IPS-NIHi7 (cell line): ENCODE measurements around the gene GPR160.

ENCODE experiments used
- DNase-seq: peaks from one replicate; pipeline ENCODE4 v3.0.0; 2012; ENCODE audit warnings: mixed read lengths; ENCODE audit errors: extremely low spot score

The GPR160 gene

DNA sequence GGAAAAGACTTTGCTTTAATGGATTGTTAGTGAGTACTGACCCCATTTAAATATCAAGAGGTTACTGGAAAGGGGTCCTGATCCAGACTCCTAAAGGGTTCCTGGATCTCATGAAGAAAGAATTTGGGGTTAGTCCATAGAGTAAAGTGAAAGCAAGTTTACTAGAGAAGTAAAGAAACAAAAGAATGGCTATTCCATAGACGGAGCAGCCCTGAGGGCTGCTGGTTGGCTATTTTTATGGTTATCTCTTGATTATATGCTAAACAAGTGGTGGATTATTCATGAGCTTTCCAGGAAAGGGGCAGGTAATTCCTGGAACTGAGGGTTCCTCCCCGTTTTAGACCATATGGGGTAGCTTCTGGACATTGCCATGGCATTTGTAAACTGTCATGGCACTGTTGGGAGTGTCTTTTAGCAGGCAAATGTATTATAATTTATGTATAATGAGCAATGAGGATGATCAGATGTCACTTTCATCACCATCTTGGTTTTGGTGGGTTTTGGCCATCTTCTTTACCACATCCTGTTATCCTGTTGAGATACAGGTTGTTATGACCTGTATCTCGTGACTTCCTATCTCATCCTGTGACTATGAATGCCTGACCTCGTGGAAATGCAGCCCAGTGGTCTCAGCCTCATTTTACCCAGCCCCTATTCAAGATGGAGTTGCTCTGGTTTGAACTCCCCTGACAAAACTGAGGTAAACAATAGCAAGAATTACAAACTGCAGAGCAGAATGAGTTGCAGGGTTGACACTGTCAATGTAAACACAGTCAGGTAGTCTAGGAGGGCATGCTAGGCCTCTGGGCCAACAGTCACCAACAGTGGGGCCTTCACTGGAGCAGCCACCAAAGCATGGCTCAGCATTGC lies 10.3 kb upstream of the GPR160 start:
- no peak for DNase-seq

GRCh38 chr3:170033489-170033888 lies 4.3 kb upstream of the GPR160 start:
- no peak for DNase-seq

DNA sequence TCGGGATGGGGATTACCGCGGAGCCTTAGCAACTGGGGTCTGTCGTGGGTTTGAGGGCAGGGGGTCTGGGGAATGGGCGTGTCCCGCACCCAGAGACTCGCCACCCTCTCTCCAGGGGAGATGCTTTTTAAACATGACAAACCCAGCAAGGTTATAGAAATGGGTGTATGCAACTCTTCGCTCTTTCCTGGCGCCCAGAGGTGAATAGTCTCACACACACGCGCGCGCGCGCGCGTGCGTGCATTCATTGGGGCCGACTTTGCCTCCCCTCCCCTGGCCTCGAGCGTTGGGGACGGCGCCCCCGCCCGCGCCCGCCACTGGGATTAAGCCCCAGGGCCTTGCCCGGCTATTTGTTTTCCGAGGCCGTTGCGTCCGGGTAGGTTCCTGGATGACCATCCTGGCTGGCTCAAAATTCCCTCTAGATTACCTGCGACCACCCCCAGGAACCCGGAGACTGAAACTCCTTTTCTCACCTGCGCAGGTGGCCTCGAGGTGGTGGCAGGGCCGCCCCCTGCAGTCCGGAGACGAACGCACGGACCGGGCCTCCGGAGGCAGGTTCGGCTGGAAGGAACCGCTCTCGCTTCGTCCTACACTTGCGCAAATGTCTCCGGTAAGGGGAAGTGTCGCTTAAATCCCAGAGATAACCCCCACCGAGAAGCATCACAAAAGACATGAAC lies 777 bp downstream of the GPR160 start:
- peak; percentile 57 for DNase-seq

DNA sequence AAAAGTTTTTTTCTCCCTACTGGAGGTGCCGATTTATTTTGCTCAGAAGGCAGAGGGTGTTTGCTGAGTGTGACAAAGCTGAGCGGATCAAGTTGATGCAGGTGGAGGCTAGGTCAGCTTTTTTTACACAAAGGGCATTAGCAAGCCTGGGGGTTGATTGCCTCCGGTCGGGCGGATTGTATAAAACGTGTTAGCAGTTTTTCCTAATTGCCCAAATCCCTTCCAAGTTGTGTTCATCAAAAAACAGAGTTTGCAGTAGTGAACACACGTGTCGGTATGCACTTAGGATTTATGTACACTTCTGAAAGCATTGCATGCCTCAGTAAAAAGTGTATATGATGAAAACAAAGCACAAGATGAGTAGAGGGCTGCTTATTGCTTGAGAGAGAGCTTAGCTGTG lies 2.6 kb downstream of the GPR160 start:
- no peak for DNase-seq

- no peak for DNase-seq
These were observed 5.7 kb downstream of the GPR160 start for GRCh38 chr3:170043506-170043905.

DNA sequence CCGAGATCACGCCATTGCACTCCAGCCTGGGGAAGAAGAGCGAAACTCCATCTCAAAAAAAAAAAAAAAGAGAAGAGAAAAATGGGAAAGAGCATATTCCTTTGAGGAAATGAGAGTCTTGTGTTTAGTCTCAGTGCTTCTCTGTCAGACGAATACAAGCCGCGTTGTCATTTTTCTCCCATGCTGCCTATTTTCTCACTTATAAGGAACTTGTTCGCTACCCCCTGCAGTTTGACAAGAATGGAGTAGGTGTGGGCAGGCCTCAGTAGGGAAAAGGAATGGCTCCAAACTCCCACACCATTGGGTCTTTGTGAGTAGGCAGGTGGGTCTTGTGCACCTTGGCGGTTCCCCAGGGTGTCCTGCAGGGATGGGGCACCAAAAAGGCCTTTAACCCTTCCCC lies 6.5 kb downstream of the GPR160 start:
- no peak for DNase-seq

DNA sequence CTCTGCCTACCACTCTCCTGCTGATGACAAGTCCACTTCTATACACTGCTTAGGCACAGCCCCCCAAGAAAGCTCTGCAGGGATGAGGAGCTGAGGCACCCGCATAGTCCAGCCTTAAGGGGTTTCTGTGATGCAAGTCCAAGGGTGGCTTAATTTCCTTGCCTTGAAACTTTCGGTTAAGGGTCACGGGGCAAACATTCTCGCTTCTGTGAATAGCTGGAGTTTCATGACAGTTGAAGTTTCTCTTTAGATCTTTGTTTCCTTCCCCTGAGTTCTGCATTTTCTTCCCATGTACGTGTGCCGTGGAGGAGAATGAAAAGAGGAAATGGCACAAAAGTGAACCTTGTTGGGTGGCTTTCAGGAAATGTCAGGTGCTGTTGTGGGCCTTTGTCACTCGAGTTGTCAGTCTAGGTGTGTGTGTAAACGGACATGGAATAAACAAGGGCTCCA lies 7.0 kb downstream of the GPR160 start:
- no peak for DNase-seq

- DNase-seq = no peak
These were observed 8.7 kb downstream of the GPR160 start for GRCh38 chr3:170046269-170047132.

GRCh38 chr3:170047133-170047404 lies 9.3 kb downstream of the GPR160 start:
- DNase-seq = no peak

- DNase-seq = no peak
These were observed 11.6 kb downstream of the GPR160 start for GRCh38 chr3:170049146-170050000.

DNA sequence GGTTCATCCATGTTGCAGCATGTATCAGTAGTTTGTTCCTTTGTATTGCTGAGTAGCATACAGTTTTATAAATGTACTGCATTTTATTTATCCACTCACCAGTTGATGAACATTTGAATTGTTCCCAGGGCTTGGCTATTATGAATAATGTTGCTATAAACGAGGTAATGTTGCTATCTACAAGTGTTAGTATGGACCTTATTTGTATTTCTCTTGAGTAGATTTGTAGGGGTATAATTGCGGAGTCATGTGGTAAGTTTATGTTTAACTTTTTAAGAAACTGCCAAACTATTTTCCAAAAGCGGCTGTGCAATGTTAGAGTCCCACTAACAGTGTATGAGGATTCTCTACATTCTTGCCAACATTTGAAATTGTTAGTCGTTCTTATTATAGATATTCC lies 13.0 kb downstream of the GPR160 start:
- no peak for DNase-seq

DNA sequence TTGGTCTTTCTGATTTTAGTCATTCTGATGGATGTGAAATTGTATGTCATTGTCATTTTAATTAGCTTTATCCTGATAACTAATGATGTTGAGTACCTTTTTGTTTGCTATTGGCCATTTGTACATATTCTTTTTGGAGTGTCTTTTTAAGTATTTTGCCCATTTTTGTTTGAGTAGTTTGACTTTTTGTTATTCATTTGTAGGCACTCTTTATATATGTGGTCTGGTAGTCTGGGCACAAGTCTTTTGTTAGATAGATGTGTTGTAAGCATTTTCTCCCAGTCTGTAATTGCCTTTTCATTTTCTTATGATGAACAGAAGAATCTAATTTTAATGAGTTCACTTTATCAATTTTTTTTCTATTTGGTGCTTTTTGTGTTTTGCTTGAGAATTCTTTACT lies 14.6 kb downstream of the GPR160 start:
- no peak for DNase-seq

- no peak for DNase-seq
These were observed 16.4 kb downstream of the GPR160 start for GRCh38 chr3:170054204-170054603.

- DNase-seq = no peak
These were observed 17.4 kb downstream of the GPR160 start for GRCh38 chr3:170055209-170055608.

DNA sequence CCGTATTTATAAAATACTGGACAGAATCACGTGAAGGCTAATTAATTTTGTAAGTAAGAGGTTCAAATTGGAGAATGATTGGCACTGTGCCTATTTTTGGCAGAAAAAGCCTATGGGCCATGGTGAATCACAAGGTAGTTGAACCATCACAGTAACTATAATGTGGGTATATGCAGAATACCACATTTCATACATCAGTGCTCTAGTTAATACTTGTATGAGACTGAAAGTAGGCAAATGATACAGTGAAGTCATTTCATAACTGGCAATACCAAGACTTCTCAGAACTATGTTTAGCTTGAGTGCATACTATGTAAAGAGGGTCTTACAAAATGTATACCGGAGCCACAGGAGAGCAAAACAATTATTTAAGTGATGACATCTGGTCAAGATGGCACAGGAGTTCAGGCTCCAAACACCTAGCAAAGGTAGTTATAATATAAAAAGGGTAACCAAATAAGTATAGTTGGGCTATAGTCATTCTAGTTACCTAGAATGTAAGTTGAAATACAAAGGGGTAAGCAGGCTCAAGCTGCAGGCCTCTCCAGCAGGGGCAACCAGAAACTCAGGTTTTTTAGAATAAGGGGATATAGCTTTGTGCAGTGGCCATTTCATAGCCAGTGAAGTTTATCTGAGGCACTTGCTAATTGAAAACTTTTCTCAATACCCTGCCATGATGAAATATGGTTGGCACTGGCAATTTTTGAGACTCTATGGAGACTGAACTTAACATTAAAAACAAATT lies 19.1 kb downstream of the GPR160 start:
- no peak for DNase-seq

DNA sequence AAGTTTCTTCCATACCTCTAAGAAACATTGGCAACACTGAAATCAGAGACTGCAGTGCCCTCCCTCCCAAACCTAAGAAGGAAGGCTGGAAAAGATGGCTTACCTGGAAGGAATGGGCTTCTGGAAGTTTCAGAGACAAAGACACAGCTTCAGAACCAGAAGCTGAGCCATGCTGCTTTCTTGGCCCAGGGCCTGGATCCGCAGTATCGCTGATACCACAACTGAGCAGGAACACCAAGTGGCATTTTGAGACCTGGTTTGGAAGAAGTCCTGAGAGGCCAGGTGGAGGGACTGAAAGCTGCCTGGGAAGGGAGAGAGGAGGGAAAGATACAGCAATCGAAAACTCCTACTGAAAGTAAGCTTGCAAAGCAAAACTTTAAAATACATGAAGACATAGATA lies 19.8 kb downstream of the GPR160 start:
- no peak for DNase-seq

GRCh38 chr3:170058127-170058526 lies 20.3 kb downstream of the GPR160 start:
- DNase-seq = no peak

DNA sequence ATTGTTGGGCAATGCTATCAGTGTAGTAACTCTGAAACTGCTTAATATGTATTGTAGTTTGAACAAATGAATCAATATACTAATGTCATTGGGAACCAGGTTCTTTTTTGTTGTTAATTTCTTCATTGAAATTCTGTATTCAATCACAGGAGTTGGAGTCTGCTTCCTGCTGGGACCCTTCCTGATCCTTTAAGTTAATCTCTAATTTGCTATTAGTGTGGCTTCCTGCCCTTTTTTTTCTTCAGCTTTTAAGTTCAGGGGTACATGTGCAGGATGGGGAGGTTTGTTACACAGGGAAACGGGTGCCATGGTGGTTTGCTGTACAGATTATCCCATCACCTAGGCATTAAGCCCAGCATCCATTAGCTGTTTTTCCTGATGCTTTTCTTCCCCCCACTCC lies 21.7 kb downstream of the GPR160 start:
- DNase-seq = no peak

DNA sequence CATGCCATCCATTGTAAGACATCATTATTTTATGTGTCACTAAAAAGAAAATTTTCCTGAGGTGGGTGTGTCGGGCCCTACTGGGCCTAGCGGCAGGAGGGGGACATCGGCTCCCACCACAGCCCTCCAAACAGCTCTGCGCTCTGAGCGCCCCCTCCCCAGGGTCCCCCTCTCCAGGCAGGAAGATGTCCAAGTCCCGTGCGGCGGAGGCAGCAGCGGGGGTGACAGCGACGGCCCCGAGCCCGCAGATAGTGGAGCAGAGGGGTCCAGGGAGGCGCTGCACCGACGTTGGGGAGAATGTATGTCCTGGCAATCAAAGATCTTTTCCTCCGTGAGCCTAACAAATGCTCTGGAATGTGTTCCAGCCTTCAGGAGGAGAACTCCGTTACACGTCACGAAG lies 24.3 kb downstream of the GPR160 start:
- no peak for DNase-seq

- peak; percentile 49 for DNase-seq
These were observed 25.0 kb downstream of the GPR160 start for GRCh38 chr3:170062769-170063168.

GRCh38 chr3:170063691-170064090 lies 25.9 kb downstream of the GPR160 start:
- DNase-seq = no peak
